Lung (tissue), 12 donors: ENCODE results near the gene ARHGAP42. TPM values are rescaled to one million over a fixed set of nuclear protein-coding genes. Genes with fewer than 3 reads are reported as not detected.
A peak's percentile ranks its signal among the peaks of the same experiment; 100 is the strongest.

ENCODE experiments used
- ATAC-seq: fragments of 200-7000 bp; cut with Tn5 transposase; one replicate; pipeline ENCODE4 v1.9.1; 2020; ENCODE audit warnings: moderate number of reproducible peaks; ENCODE audit not compliant: insufficient read depth, low FRiP score
- DNase-seq, 3 donors: peaks; one replicate each; pipeline ENCODE4 v3.0.0-alpha.2; 2013 to 2017
- H3K27ac ChIP-seq, 2 donors: one replicate each; pipeline ENCODE4 v1.5.1; 2013; ENCODE audit warnings: mild to moderate bottlenecking in 2 of 2, moderate library complexity in 2 of 2, control low read depth in 1 of 2, inconsistent platforms in 1 of 2, low read depth in 1 of 2, low read length in 1 of 2
- H3K27me3 ChIP-seq, 3 donors: one replicate each; pipeline ENCODE4 v1.5.1; 2013; ENCODE audit warnings: low read length in 2 of 3; ENCODE audit not compliant: control insufficient read depth in 3 of 3, insufficient read depth in 3 of 3
- H3K36me3 ChIP-seq, 4 donors: one replicate each; pipeline ENCODE4 v1.5.1; 2013; ENCODE audit warnings: low read length in 4 of 4, mild to moderate bottlenecking in 1 of 4, moderate library complexity in 1 of 4; ENCODE audit not compliant: control insufficient read depth in 4 of 4, insufficient read depth in 4 of 4
- H3K4me1 ChIP-seq, 5 donors: one replicate each; pipeline ENCODE4 v1.5.1; 2013; ENCODE audit warnings: low read length in 5 of 5, mild to moderate bottlenecking in 2 of 5, moderate library complexity in 1 of 5; ENCODE audit not compliant: control insufficient read depth in 5 of 5, insufficient read depth in 5 of 5
- H3K4me3 ChIP-seq: one replicate; pipeline ENCODE4 v1.5.1; 2013; ENCODE audit warnings: mild to moderate bottlenecking, control low read depth, moderate library complexity
- H3K9ac ChIP-seq, 2 donors: one replicate each; pipeline ENCODE4 v1.5.1; 2013; ENCODE audit warnings: low read length in 2 of 2, control low read depth in 1 of 2; ENCODE audit not compliant: insufficient read depth in 1 of 2
- H3K9me3 ChIP-seq, 4 donors: one replicate each; pipeline ENCODE4 v1.5.1; 2013; ENCODE audit warnings: low read length in 3 of 4, mild to moderate bottlenecking in 1 of 4, moderate library complexity in 1 of 4; ENCODE audit not compliant: control insufficient read depth in 4 of 4, insufficient read depth in 3 of 4
- CTCF ChIP-seq: IDR thresholded peaks from 2 replicates; pipeline ENCODE4 v1.5.1; 2012; ENCODE audit warnings: mild to moderate bottlenecking; ENCODE audit errors: control extremely low read depth, extremely low read depth
- WGBS, 2 donors: extraction: QIAGEN DNeasy Blood & Tissue Kit; methylation state at CpG; one replicate each; pipeline ENCODE4 v1.1.7; 2013; 5-methylcytosine and 5-hydroxymethylcytosine counted together
- polyA plus RNA-seq, 2 donors: library from polyadenylated mRNA; stranded (reverse); fragments of 200-250 nt; gene quantifications; one replicate each; pipeline ENCODE4 v1.2.1, GENCODE V29; 2013
- total RNA-seq, 2 donors: library from RNA; depleted of rRNA in 1 of 2; stranded (reverse); fragments of >200 nt in 1 of 2; gene quantifications; one replicate each; pipeline ENCODE4 v1.2.1, GENCODE V29; 2014 to 2021
- donor health status: control.
- donor health status: control.
- donor health status: Bipolar disorder and iron deficiency.
- donor health status: healthy.
- donor health status: DM: yes; HTN: yes; CAD: no.

The ARHGAP42 gene
- total and polyA plus RNA-seq, 4 donors = 4.1 to 58.6 (median 10.3) TPM

GRCh38 chr11:100715165-100715761 is 28.2 kb downstream of the ARHGAP42 start:
- no peak for TF ChIP-seq CTCF
- Histone ChIP-seq H3K36me3 (peaks cover 0 to 4% (median 0%) of the 10 kb centered on the region in 4 donors), H3K27me3 (no peaks in the 10 kb centered on the region), H3K9ac (no peak overlapping the region), H3K4me3 (no peak overlapping the region), H3K9me3 (no peaks in the 10 kb centered on the region), H3K27ac (peak overlapping the region in 1 of 2 donors; percentile 17), H3K4me1 (peaks cover 0 to 18% (median 7%) of the 10 kb centered on the region in 5 donors)
- WGBS, 2 donors = 88 to 89% methylated on average over 3 of the region's 3 CpGs
- ATAC-seq (no peak), DNase-seq (no peak)

- no peaks in the 10 kb centered on the region for H3K9me3 ChIP-seq
- ATAC-seq (no peak), DNase-seq (no peak)
- H3K27ac ChIP-seq = no peak overlapping the region
- no peaks in the 10 kb centered on the region for H3K27me3 ChIP-seq
- peaks cover 0 to 18% (median 7%) of the 10 kb centered on the region in 5 donors for H3K4me1 ChIP-seq
- H3K36me3 ChIP-seq = peaks cover 0 to 4% (median 0%) of the 10 kb centered on the region in 4 donors
- H3K9ac ChIP-seq = no peak overlapping the region
- no peak overlapping the region for H3K4me3 ChIP-seq
- WGBS, 2 donors = 73 to 76% methylated on average over 3 of the region's 3 CpGs
- no peak for TF ChIP-seq CTCF
Observed at GRCh38 chr11:100716838-100717237, 29.8 kb downstream of the ARHGAP42 start.

- WGBS, 2 donors = 35 to 61% methylated on average over 2 of the region's 2 CpGs
- peak overlapping the region in 1 of 2 donors; percentile 59 for H3K27ac ChIP-seq
- ATAC-seq = no peak
Observed at GRCh38 chr11:100719362-100719761, 32.3 kb downstream of the ARHGAP42 start.

More at GRCh38 chr11:100719362-100719761, 32.3 kb downstream of the ARHGAP42 start:
- Histone ChIP-seq H3K4me3 (no peak overlapping the region), H3K9me3 (no peaks in the 10 kb centered on the region), H3K4me1 (peaks cover 0 to 18% (median 7%) of the 10 kb centered on the region in 5 donors), H3K9ac (peak overlapping the region in 1 of 2 donors; percentile 30), H3K27me3 (peaks cover 0 to 5% (median 0%) of the 10 kb centered on the region in 3 donors), H3K36me3 (peaks cover 0 to under 1% (median 0%) of the 10 kb centered on the region in 4 donors)
- no peak for TF ChIP-seq CTCF
- DNase-seq = peak; percentile 38 to 74 (median 60)
